Sigmoid colon (tissue), 7 donors: ENCODE measurements around the gene USP28. TPM values are rescaled to one million over a fixed set of nuclear protein-coding genes. Genes with fewer than 3 reads are reported as not detected.
"Not testable (repeated sequence)": the region's sequence is repeated elsewhere in the genome, so short reads cannot be mapped to it uniquely, and the experiment has no call there.

ENCODE experiments used
- DNase-seq: peaks from one replicate; pipeline ENCODE4 v3.0.0-alpha.2; 2019
- H3K27ac ChIP-seq, 4 donors: fragments of 200-600 bp; sonication (generic); one replicate each; pipeline ENCODE4 v1.5.1; 2016 to 2019; ENCODE audit warnings: mild to moderate bottlenecking in 1 of 4
- H3K27me3 ChIP-seq, 3 donors: fragments of 200-600 bp; sonication (generic); one replicate each; pipeline ENCODE4 v1.5.1; 2019; ENCODE audit warnings: mild to moderate bottlenecking in 1 of 3
- H3K36me3 ChIP-seq, 4 donors: fragments of 200-600 bp; sonication (generic); one replicate each; pipeline ENCODE4 v1.5.1; 2016 to 2019
- H3K4me1 ChIP-seq, 4 donors: fragments of 200-600 bp; sonication (generic); one replicate each; pipeline ENCODE4 v1.5.1; 2017 to 2019
- H3K4me3 ChIP-seq, 4 donors: fragments of 200-600 bp; sonication (generic); one replicate each; pipeline ENCODE4 v1.5.1; 2017 to 2019; ENCODE audit warnings: mild to moderate bottlenecking in 2 of 4, moderate library complexity in 1 of 4
- H3K9me3 ChIP-seq, 4 donors: fragments of 200-600 bp in 3 of 4; sonication (generic) in 3 of 4; one replicate each; pipeline versions ENCODE4 v1.5.1 to v1.6.1; 2013 to 2019
- CTCF ChIP-seq, 4 experiments: fragments of 450-650 bp in 3 of 4; fragments of 200-600 bp in 1 of 4; IDR thresholded peaks; one replicate each; pipeline ENCODE4 v1.5.1; 2016 to 2019; ENCODE audit warnings: antibody characterized with exemption in 4 of 4, mild to moderate bottlenecking in 3 of 4, moderate library complexity in 2 of 4
- EP300 ChIP-seq, 4 donors: sonication (generic); formaldehyde crosslinking; IDR thresholded peaks; one replicate each; pipeline ENCODE4 v1.6.1; 2017; ENCODE audit warnings: antibody characterized with exemption in 4 of 4
- POLR2A ChIP-seq, 2 donors: fragments of 450-650 bp; IDR thresholded peaks; one replicate each; pipeline ENCODE4 v1.6.1; 2016; ENCODE audit warnings: antibody characterized with exemption in 2 of 2, mild to moderate bottlenecking in 2 of 2, moderate library complexity in 2 of 2
- POLR2AphosphoS5 ChIP-seq, 4 donors: sonication (generic); formaldehyde crosslinking; IDR thresholded peaks; one replicate each; pipeline ENCODE4 v1.6.1; 2017; ENCODE audit warnings: antibody characterized with exemption in 4 of 4
- whole genome bisulfite sequencing, 2 donors: extraction: QIAGEN DNeasy Blood & Tissue Kit; methylation state at CpG; one replicate each; pipeline ENCODE4 v1.1.7; 2013; 5-methylcytosine and 5-hydroxymethylcytosine counted together
- intact Hi-C: fragments of 100-400 bp; cut with DNase I; formaldehyde crosslinking; loops from one replicate; pipeline ENCODE4 v1.15.1; 2023
- polyA plus RNA-seq, 3 donors: library from polyadenylated mRNA; stranded (reverse); fragments of 200-250 nt; gene quantifications; one replicate each; pipeline ENCODE4 v1.2.3, GENCODE V29; 2013
- small RNA-seq, 3 donors: library from RNA; depleted of rRNA; stranded (forward); fragments of <200 nt; gene quantifications; one replicate each; pipeline ENCODE3, GENCODE V24; 2016
- total RNA-seq, 4 donors: library from RNA; depleted of rRNA; stranded (reverse); fragments of >200 nt; gene quantifications; one replicate each; pipeline ENCODE4 v1.1.0, GENCODE V29; 2016
- donor health status: healthy with polysubstance abuse.
- donor health status: Bipolar disorder and iron deficiency.
- donor health status: healthy.

USP28 gene
- total and polyA plus RNA-seq, 7 donors = 5.4 to 37.5 (median 25.0) TPM

- Histone ChIP-seq H3K9me3 (no peaks in the 10 kb centered on the region), H3K27ac (no peak overlapping the region), H3K4me3 (no peak overlapping the region), H3K4me1 (peaks cover 0 to 16% (median 13%) of the 10 kb centered on the region in 4 donors), H3K27me3 (no peaks in the 10 kb centered on the region), H3K36me3 (peaks cover 0 to 20% (median 3%) of the 10 kb centered on the region in 4 donors)
- WGBS, 2 donors = 76 to 81% methylated on average over 3 of the region's 3 CpGs
- no peak for TF ChIP-seq EP300 (IDR thresholded peaks at IDR 0.05)
- no peak for TF ChIP-seq POLR2AphosphoS5 (IDR thresholded peaks at IDR 0.05)
- no peak for TF ChIP-seq CTCF (IDR thresholded peaks at IDR 0.05)
- no peak for TF ChIP-seq POLR2A (IDR thresholded peaks at IDR 0.05)
- intact Hi-C loops = loop anchor here (10.0 kb wide), 1 partner anchor 457 kb away; the partner anchor contains the start of gene TTC12
- DNase-seq = no peak
Observed at GRCh38 chr11:113771964-113772363, 103.4 kb downstream of the USP28 start.

DNA sequence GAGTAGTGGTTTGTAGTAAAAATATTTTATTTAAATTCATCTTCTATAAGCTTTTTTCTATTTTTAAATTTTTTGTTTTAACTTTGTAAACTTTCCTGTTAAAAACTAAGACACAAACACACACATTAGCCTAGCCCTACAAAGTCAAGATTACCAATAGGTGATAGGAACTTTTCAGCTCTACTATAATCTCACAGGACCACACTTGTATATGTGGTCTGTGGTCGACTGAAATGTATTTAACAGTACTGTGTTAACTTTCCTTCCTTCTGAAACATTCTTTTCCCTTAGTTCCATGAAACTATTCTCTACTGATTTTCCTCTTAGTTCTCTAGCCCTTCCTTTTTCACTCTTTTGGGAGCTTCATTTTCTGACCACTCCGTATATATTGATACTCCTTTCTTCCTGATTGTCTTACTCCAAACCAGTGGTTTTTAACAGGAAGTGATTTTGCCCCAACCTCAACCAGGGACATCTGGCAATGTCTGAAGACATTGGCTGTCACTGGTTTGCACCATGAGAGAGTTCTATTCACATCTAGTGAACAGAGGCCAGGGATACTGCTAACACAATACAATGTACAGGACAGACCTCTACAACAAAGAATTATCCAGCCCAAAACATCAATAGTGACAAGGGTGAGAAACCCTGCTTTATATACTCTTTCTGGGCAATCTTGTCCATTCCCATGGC, 110.7 kb downstream of the USP28 start:
- Histone ChIP-seq H3K36me3 (peaks cover 0 to 40% (median 6%) of the 10 kb centered on the region in 4 donors), H3K4me3 (no peak overlapping the region), H3K4me1 (peaks cover 0 to 9% (median 0%) of the 10 kb centered on the region in 4 donors), H3K27me3 (no peaks in the 10 kb centered on the region), H3K9me3 (no peaks in the 10 kb centered on the region), H3K27ac (no peak overlapping the region)
- intact Hi-C loops = no loop called here
- no peak for DNase-seq
- no peak for TF ChIP-seq POLR2AphosphoS5 (IDR thresholded peaks at IDR 0.05)
- no peak for TF ChIP-seq CTCF (IDR thresholded peaks at IDR 0.05)
- no peak for TF ChIP-seq EP300 (IDR thresholded peaks at IDR 0.05)
- TF ChIP-seq POLR2A (IDR thresholded peaks at IDR 0.05) = no peak
- 91 to 93% methylated on average over 2 of the region's 2 CpGs for WGBS, 2 donors

DNA sequence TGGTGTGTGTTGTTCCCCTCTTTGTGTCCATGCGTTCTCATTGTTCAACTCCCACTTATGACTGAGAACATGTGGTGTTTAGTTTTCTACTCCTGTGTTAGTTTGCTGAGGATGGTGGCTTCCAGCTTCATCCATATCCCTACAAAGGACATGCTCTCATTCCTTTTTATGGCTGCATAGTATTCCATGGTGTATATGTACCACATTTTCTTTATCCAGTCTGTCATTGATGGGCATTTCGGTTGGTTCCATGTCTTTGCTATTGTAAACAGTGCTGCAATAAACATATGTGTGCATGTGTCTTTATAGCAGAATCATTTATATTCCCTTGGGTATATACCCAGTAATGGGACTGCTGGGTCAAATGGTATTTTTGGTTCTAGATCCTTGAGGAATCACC, 112.3 kb downstream of the USP28 start:
- 94 to 97% methylated on average over 2 of the region's 2 CpGs for WGBS, 2 donors
- H3K36me3 ChIP-seq = peaks cover 0 to 46% (median 16%) of the 10 kb centered on the region in 4 donors

DNA sequence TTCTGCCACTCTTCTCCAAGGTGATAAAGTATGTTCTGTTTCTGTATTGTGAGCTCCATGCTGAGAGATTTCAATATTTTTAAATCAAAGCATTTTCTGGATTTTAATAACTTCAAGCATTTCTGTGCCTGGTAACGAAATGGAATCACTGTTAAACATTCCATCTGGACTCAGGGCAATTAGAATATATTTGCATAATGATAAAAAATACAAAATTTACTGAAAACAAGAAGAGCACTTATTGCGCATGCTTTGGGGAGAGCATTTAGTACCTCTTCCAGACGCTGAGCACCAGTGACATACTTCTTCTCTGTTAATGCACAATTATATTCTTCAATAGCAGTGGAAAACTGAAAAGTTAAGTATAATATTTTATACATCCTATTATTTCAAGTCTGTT, 115.1 kb downstream of the USP28 start:
- Histone ChIP-seq H3K27ac (no peak overlapping the region), H3K4me3 (no peak overlapping the region), H3K27me3 (no peaks in the 10 kb centered on the region), H3K9me3 (no peaks in the 10 kb centered on the region), H3K36me3 (peaks cover 8 to 68% (median 18%) of the 10 kb centered on the region in 4 donors), H3K4me1 (no peaks in the 10 kb centered on the region)
- TF ChIP-seq EP300 (IDR thresholded peaks at IDR 0.05) (no peak), POLR2A (IDR thresholded peaks at IDR 0.05) (no peak), POLR2AphosphoS5 (IDR thresholded peaks at IDR 0.05) (no peak), CTCF (IDR thresholded peaks at IDR 0.05) (no peak)
- intact Hi-C loops = no loop called here
- DNase-seq = no peak
- WGBS, 2 donors = 94 to 95% methylated on average over 3 of the region's 3 CpGs

More for the DNA sequence above, 112.3 kb downstream of the USP28 start:
- H3K27ac ChIP-seq, H3K4me1 ChIP-seq, H3K9me3 ChIP-seq, H3K4me3 ChIP-seq, H3K27me3 ChIP-seq, intact Hi-C loops, DNase-seq: not testable (repeated sequence)

- Histone ChIP-seq H3K36me3 (peaks cover 3 to 66% (median 7%) of the 10 kb centered on the region in 4 donors), H3K4me1 (no peaks in the 10 kb centered on the region), H3K27ac (no peak overlapping the region), H3K27me3 (no peaks in the 10 kb centered on the region), H3K4me3 (no peak overlapping the region), H3K9me3 (no peaks in the 10 kb centered on the region)
- no peak for TF ChIP-seq EP300 (IDR thresholded peaks at IDR 0.05)
- no peak for TF ChIP-seq CTCF (IDR thresholded peaks at IDR 0.05)
- intact Hi-C loops = no loop called here
- no peak for DNase-seq
- WGBS, 2 donors = 95 to 99% methylated on average over 3 of the region's 3 CpGs
Observed at GRCh38 chr11:113752932-113753331, 122.4 kb downstream of the USP28 start.

Small RNA genes within 50 kb of the gene (small RNA-seq; reads per million reads assigned to genes)
- gene LRRC37A13P (0 reads per million in 3 donors), gene RNU6-1107P (0 reads per million in 3 donors), gene RPS29P19 (0 reads per million in 3 donors)

Other genes starting within 250 kb of the USP28 start
- 1 to 10 TPM in 1 of 4 donors, under 1 TPM in 3; 0.36 to 1.4 (median 0.60) TPM for gene TMPRSS5, start 169.3 kb downstream of the USP28 start, total RNA-seq
- gene TMPRSS5, start 169.3 kb downstream of the USP28 start, polyA plus RNA-seq = under 1 TPM in 1 of 3 donors, not detected in 2; 0.28 TPM
- 10 to 100 TPM in 3 of 4 donors, 1 to 10 TPM in 1; 9.8 to 14.4 (median 12.8) TPM for gene ZW10, start 101.9 kb downstream of the USP28 start, total RNA-seq
- gene ZW10, start 101.9 kb downstream of the USP28 start, polyA plus RNA-seq = 1 to 10 TPM; 6.5 to 8.5 (median 6.6) TPM
- gene CLDN25, start 95.8 kb downstream of the USP28 start, total RNA-seq = not detected
- gene CLDN25, start 95.8 kb downstream of the USP28 start, polyA plus RNA-seq = not detected
- gene HTR3B, start 29.2 kb upstream of the USP28 start, total RNA-seq = not detected
- gene HTR3B, start 29.2 kb upstream of the USP28 start, polyA plus RNA-seq = under 1 TPM in 1 of 3 donors, not detected in 2; 0.07 TPM
- 1 to 10 TPM; 1.1 to 4.5 (median 2.8) TPM for gene HTR3A, start 99.5 kb upstream of the USP28 start, total RNA-seq
- 1 to 10 TPM in 1 of 3 donors, not detected in 2; 1.5 TPM for gene HTR3A, start 99.5 kb upstream of the USP28 start, polyA plus RNA-seq
- 100 to 1,000 TPM in 3 of 4 donors, 10 to 100 TPM in 1; 99.5 to 197 (median 129) TPM for gene ZBTB16, start 184.1 kb upstream of the USP28 start, total RNA-seq
- gene ZBTB16, start 184.1 kb upstream of the USP28 start, polyA plus RNA-seq = 10 to 100 TPM in 2 of 3 donors, 1 to 10 TPM in 1; 9.9 to 34.4 (median 11.4) TPM